Measurements from ENCODE around the gene MMP15.
"Not testable (repeated sequence)": the region's sequence is repeated elsewhere in the genome, so short reads cannot be mapped to it uniquely, and the experiment has no call there.

The MMP15 gene

GRCh38 chr16:57997176-57997527 is 28.4 kb upstream of the MMP15 start:
- DNase-seq, result no peak

DNA sequence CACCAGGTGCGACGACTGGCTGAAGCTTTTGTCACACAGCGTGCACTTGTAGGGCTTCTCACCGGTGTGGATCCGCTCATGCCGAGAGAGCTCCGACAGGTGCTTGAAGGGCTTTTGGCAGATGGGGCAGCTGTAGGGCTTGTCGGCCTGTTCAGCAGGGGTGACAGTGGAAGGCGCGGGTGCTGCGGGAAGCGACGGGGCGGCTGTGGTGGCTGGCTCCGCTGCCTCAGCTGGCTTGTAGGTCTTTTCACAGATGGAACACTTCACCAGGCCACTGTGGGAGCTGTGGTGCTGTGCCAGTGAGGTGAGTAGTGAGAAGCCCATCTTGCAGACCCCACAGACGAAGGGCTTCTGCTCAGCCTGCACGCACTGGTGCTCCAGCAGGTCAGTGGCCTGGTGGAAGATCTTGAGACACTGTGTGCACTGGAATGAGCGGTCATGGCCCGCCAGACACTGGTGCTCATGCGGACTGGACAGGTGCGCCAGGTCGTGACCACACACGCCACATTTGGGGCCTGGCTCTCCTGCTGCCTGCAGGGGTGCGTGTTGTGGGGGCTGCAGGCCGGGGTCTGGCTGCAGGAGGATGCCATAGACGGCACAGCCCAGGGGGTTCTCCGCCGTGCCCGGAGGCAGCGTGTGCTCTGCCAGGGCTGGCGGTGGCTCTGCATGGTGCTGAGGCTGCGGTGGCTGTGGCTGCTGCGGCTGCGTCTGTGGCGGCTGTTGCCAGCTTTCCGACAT is 27.9 kb upstream of the MMP15 start:
- DNase-seq, result no peak

GRCh38 chr16:57998486-57998885 is 27.1 kb upstream of the MMP15 start:
- peak; percentile 88 for DNase-seq

DNA sequence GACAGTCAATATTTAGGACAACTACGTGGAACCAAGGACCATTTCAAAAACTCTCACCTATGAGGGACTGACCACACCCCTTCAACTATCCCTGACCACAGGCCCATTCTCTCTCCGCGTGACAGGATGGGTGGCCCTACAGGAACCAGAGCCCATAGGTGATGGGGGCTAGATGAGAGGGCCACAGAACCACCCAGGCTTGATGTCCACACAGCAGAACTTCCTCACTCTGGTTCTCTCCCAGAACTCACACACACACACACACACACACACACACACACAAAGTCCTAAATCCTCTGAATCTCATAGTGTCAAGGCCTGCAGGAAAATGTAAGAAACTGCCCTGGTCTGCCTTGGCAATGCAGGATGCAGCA is 26.6 kb upstream of the MMP15 start:
- DNase-seq, result no peak

DNA sequence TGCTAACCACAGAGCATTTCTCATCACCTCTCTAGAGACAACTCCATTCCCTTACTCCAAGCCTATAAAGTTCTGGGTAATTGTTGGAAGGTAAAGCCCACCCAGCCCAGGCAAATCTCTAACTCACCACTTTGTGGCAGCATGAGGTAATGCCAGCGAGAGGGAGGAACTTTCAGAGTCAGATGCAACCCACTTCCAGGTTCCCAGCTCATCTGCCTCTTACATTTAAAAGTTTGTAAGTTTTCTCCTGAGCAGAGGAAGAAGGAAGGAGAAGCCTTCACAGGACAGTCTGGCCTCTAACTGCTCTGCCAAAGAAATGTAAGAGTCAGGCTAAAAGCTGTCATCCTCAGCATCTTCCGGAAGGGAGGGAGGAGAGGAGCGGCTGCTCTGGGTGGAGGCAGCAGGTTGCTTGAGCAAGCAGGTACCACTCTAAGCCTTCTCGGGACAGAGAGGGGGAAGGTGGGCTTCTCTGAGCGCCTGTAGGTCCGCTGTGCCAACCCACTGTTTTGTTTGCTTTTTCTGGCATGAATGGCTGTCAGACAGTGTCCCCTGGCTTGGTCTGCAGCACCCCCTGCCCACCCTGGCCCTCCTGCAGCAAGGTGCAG is 26.1 kb upstream of the MMP15 start:
- DNase-seq, result peak; percentile 52

- DNase-seq, result peak; percentile 6
These were observed 25.4 kb upstream of the MMP15 start, which contains the start of gene ZNF319 for GRCh38 chr16:57999971-58000705. ZNF319 (minus strand) TSS chr16:58000672; CDS start chr16:57998265, 2,407 bp downstream.

DNA sequence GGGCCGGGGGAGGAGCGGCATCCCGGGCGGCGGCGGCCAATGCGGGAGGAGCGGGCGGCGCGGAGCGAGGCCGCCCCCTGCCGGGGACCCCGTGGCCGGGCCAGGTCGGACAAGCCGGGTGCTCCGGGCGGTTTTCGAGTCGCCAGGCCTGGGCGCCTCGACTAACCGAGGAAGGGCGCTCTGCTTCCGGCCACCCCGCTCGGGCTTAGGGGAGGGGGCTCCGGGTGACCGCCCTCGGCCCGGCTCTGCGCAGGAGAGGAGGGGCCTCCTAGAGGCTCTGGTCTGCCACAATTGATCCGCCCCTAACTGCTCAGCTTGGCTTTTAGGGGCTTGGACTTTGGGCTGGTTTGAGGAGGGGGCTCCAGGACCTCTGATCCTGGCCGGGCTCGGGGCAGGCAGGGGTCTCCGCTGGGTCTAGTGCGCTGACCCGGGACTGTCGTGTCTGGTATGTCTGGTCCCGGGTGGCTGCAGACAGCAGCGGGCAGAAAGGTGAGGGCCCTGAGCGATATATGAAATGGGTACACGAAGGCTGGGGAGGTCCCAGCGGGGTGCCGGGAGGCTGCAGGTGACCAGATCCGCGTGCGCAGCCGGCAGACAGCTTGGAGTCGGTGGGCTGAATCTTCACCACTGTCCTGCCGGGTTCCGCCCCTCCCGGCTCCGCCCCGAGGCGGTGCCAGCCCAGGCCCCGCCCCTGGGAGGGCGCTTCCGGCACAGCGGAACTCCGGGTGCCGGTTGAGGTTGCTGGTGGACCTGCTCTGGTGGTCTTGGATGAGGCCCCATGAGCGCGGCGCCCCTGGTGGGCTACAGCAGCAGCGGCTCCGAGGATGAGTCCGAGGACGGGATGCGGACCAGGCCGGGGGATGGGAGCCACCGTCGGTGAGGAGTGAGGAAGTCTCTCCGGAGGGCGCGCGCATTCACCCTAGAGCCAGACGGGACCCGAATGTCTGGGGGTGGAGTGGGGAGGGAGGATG is 24.6 kb upstream of the MMP15 start, which contains the start of gene USB1:
Gene USB1, plus strand, starts transcription at position 702 of the 971 bp plus-strand sequence. Its CDS starts 77 bp downstream, at position 779.
- peak; percentile 91 for DNase-seq

DNA sequence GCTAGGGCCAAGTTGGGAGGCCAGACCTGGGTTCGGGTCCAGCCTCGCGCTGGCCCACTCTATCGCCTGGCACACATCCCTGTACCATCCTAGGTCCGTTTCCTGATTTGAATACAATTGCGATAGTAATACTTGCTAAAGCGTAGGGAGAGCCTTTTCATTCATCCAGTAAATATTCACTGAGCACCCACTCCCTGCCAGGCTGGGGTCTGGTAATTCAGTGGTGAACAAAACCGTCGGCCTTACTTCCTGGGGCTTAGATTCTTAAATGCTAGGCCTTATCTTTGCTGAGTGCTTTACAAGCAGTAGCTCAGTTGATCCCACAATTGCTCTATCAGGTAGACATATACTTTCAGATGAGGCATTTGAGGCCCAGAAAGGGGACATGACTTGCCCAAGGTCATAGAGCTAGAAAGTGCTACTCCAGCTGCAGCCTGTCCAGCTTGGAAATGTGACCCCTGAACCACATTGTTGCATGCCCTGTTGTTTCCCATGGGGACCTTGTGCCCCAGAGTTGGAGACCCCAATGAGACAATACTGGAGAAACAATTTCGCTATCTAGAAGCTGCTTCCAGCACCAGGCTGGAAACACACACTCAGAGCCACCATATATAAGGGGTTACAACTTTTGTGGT is 23.7 kb upstream of the MMP15 start:
- DNase-seq, result no peak

DNA sequence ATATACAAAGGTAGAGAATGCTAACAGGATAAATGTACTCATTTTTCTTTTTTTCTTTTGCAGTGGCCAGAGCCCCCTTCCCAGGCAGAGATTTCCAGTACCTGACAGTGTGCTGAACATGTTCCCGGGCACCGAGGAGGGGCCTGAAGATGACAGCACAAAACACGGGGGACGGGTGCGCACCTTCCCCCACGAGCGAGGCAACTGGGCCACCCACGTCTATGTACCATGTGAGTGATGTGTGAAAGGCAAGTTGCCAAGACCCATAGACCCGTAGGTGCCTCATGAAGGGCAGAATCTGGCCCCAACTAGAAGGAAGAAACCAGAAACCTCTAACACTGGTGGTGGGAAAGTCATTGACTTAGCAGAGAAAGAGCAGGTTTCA is 23.1 kb upstream of the MMP15 start:
- DNase-seq, result no peak

DNA sequence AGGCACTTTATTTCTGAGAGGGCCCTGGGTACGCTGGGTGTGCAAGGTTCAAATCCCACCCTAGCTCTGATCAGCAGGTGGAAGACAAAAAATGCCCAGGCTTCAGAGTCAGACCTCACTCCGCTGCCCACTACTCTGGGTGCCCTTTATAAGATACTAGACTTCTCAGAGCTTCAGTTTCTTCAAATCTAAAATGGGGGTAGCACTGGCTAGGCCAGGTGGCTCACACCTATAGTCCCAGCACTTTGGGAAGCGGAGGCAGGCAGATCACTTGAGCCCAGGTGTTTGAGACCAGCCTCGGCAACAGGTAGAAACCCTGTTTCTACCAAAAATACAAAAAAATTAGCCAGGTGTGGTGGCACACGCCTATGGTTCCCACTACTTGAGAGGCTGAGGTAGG is 22.6 kb upstream of the MMP15 start:
- DNase-seq, result no peak

- DNase-seq, result not testable (repeated sequence)
These were observed 20.8 kb upstream of the MMP15 start for GRCh38 chr16:58004736-58005135.

DNA sequence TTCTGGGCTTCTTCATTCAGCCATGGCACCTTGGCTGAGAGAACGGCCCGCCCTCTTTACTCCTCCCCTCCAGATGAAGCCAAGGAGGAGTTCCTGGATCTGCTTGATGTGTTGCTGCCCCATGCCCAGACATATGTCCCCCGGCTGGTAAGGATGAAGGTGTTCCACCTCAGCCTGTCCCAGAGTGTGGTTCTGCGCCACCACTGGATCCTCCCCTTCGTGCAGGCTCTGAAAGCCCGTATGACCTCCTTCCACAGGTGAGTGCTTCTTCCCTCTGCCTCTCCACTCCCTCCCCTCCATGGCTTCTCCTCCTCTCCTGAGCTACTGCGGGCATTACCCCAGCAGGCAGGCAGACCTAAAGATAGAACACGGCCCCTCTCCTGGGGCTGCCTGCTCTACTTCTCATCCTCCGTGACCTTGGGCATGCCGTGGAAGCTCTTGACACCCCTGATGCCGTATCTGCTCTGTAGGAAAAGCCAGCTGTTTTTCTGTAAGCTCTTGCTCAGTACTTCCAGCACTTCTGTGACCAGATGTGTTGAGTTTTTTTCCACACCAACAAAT is 15.6 kb upstream of the MMP15 start:
- no peak for DNase-seq

DNA sequence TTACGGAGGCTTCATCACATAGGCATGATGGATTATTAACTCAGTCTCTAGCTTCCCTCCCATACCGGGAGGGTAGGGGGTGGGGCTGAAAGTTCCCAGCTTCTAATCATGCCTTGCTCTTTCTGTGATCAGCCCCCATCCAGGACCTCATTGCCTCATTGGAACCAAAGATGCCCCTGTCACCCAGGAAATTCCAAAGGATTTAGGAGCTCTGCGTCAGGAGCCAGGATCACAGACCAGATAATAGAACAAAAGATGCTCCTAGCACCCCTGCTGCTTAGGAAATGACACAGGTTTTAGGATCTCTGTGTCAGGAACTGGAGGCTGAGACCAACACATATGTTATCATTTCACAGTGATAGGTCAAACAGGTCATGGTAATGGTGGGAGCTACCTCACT is 14.7 kb upstream of the MMP15 start:
- no peak for DNase-seq

- DNase-seq, result no peak
These were observed 13.9 kb upstream of the MMP15 start for GRCh38 chr16:58011652-58012051.

DNA sequence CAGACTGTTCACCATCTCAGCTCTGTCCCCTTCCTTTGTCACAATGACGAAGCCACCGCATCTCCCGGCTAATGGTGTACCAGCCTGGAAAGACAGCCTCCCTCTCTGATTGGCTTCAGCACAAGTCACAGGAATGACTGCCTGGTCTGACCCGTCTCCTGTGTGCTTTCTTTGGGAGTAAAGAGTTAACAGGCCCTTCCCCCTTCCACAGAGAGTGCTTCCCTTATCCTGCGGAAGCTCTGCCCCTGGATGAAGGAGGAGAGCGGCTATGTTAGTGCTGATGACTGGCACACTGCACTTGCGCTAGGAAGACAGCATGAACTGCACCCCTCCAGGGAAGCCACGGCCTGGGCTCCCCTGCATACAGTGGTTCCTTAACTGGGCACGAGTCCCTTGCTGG is 13.1 kb upstream of the MMP15 start:
- DNase-seq, result no peak

DNA sequence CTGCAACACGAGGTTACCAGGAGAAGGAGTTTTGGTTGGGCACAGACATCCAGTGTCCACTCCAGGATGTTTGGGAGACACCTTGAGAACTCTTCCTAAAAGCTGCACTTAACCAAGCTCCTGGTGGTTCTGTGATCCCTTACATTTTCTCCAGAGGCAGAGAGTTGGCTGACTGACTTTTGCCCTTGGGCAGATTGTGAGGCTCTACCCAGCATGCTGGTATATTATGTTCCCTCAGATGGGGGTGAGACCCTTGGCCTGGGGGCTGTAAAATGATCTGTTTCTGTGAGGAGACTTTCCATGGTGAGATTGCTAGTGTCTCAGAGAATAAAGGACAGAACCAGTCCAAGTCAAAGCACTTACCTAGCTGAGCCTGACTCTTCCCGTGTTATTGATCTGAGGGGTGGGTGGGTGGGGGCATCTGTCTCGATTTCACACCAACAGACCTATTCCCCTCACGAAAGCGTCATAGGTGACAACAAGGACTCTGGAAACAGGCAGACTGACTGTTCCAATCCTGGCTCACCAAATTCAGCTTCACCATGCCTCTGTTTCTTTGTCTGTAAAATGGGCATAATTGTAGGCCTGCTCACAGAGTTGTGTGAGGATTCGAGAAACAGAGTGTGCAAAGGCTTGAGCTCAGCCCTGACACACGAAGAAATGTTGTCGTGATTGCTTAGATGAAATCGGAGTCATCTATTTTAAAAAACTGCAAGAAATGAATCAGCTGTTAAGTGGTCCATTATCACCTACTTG is 12.2 kb upstream of the MMP15 start:
- DNase-seq, result no peak

DNA sequence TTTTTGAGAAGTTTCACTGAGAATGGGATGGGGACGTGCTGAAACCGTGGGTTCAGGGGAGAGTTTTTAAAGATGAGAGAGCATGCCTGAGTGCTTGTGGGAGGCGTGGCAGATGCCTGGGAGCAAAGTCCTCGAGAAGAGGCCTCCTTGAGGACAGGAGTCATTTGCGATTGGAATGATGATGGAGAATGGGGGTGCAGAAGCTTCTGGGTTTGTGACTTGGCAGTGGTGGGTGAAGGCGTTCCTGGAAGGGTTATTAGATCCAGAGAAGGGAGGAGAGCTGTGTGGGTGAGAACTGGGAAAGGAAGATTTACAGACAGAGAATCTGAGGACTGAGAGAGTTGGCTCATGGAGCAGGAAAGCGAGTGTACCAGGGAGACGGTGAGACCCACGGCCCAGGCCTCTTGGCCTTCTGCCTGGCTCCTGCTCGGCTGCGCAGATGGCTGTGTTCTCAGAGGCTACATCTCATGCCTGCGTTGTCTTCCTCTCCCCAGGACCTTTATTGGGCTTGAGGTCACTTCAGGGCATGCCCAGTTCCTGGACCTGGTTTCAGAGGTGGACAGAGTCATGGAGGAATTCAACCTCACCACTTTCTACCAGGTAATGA is 8.6 kb upstream of the MMP15 start:
- no peak for DNase-seq

DNA sequence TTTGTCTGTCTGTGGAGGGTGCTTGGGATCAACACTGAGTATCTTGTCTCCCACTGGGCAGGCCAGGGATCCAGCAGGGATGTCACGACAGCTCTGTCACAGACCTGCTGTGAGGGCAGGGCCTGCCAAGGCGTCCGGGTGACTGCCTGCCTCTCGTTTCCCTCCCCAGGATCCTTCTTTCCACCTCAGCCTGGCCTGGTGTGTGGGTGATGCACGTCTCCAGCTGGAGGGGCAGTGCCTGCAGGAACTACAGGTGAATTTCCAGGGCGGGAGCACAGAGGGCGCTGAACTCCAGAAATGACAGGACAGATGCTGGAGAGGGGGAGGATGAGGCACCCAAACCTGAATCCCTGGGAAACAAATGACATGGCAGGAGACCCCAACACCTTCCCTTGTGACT is 6.8 kb upstream of the MMP15 start:
- DNase-seq, result no peak

GRCh38 chr16:58019866-58020538 is 5.6 kb upstream of the MMP15 start:
- no peak for DNase-seq
